HG02885 (cell line): ENCODE data around the gene CYP26B1.

Experiments
- ATAC-seq: cut with Tn5 transposase; IDR thresholded peaks from one replicate; pipeline ENCODE4 v1.9.1; 2021; ENCODE audit warnings: mild to moderate bottlenecking; ENCODE audit not compliant: unreplicated experiment, poor library complexity

CYP26B1 gene

GRCh38 chr2:72147303-72147971 is at the start of gene CYP26B1:
TSS of gene CYP26B1 (minus strand) at chr2:72147862. CDS start at chr2:72147834, 28 bp downstream.
- ATAC-seq: no peak

- no peak for ATAC-seq
Observed at GRCh38 chr2:72193723-72194122, 46.1 kb upstream of the CYP26B1 start.

- ATAC-seq: no peak
Observed at GRCh38 chr2:72191441-72191840, 43.8 kb upstream of the CYP26B1 start.

- ATAC-seq: no peak
Observed at GRCh38 chr2:72185206-72185605, 37.5 kb upstream of the CYP26B1 start.

- no peak for ATAC-seq
Observed at GRCh38 chr2:72183466-72183865, 35.8 kb upstream of the CYP26B1 start.

GRCh38 chr2:72183016-72183415 is 35.4 kb upstream of the CYP26B1 start:
- ATAC-seq: no peak

- no peak for ATAC-seq
Observed at GRCh38 chr2:72182547-72182946, 34.9 kb upstream of the CYP26B1 start.

- ATAC-seq: no peak
Observed at GRCh38 chr2:72181616-72182015, 34.0 kb upstream of the CYP26B1 start.

- ATAC-seq: no peak
Observed at GRCh38 chr2:72180351-72180750, 32.7 kb upstream of the CYP26B1 start.

- ATAC-seq: no peak
Observed at GRCh38 chr2:72178551-72178950, 30.9 kb upstream of the CYP26B1 start.

GRCh38 chr2:72176281-72176680 is 28.6 kb upstream of the CYP26B1 start:
- ATAC-seq: no peak

- ATAC-seq: no peak
Observed at GRCh38 chr2:72175636-72176035, 28.0 kb upstream of the CYP26B1 start.

GRCh38 chr2:72173640-72174321 is 26.1 kb upstream of the CYP26B1 start:
- no peak for ATAC-seq

- no peak for ATAC-seq
Observed at GRCh38 chr2:72172478-72172877, 24.8 kb upstream of the CYP26B1 start.

GRCh38 chr2:72166279-72166678 is 18.6 kb upstream of the CYP26B1 start:
- no peak for ATAC-seq

- ATAC-seq: no peak
Observed at GRCh38 chr2:72165792-72166191, 18.1 kb upstream of the CYP26B1 start.

GRCh38 chr2:72162574-72162973 is 14.9 kb upstream of the CYP26B1 start:
- no peak for ATAC-seq

GRCh38 chr2:72159211-72159993 is 11.7 kb upstream of the CYP26B1 start:
- no peak for ATAC-seq

- no peak for ATAC-seq
Observed at GRCh38 chr2:72157871-72158771, 10.5 kb upstream of the CYP26B1 start.

GRCh38 chr2:72156872-72157271 is 9.2 kb upstream of the CYP26B1 start:
- no peak for ATAC-seq
